HCEC 1CT (cell line): Measurements from ENCODE around the gene CDK15.

Experiments used
- DNase-seq: peaks from one replicate; pipeline ENCODE4 v3.0.0-alpha.2; 2017

Gene CDK15

GRCh38 chr2:201915446-201915845 lies 109.1 kb downstream of the CDK15 start:
- DNase-seq: no peak

- DNase-seq: no peak
Measured at GRCh38 chr2:201916565-201916964, 110.2 kb downstream of the CDK15 start.

GRCh38 chr2:201918616-201919307 lies 112.4 kb downstream of the CDK15 start:
- no peak for DNase-seq

- no peak for DNase-seq
Measured at GRCh38 chr2:201919308-201919634, 112.9 kb downstream of the CDK15 start.

- no peak for DNase-seq
Measured at GRCh38 chr2:201923436-201924328, 117.3 kb downstream of the CDK15 start.

- DNase-seq: no peak
Measured at GRCh38 chr2:201924453-201924852, 118.1 kb downstream of the CDK15 start.

GRCh38 chr2:201925056-201925455 lies 118.7 kb downstream of the CDK15 start:
- no peak for DNase-seq

- DNase-seq: no peak
Measured at GRCh38 chr2:201926067-201926466, 119.7 kb downstream of the CDK15 start.

GRCh38 chr2:201928363-201928762 lies 122.0 kb downstream of the CDK15 start:
- DNase-seq: no peak

- DNase-seq: no peak
Measured at GRCh38 chr2:201929281-201930026, 123.1 kb downstream of the CDK15 start.

GRCh38 chr2:201930043-201930442 lies 123.7 kb downstream of the CDK15 start:
- no peak for DNase-seq

- DNase-seq: no peak
Measured at GRCh38 chr2:201930831-201931230, 124.5 kb downstream of the CDK15 start.

- no peak for DNase-seq
Measured at GRCh38 chr2:201931475-201931874, 125.1 kb downstream of the CDK15 start.

- peak; percentile 25 for DNase-seq
Measured at GRCh38 chr2:201931951-201932350, 125.6 kb downstream of the CDK15 start.

GRCh38 chr2:201932511-201932910 lies 126.2 kb downstream of the CDK15 start:
- DNase-seq: no peak

- DNase-seq: no peak
Measured at GRCh38 chr2:201933792-201934237, 127.5 kb downstream of the CDK15 start.

GRCh38 chr2:201936817-201937216 lies 130.5 kb downstream of the CDK15 start:
- DNase-seq: no peak

GRCh38 chr2:201937343-201937742 lies 131.0 kb downstream of the CDK15 start:
- DNase-seq: no peak

- no peak for DNase-seq
Measured at GRCh38 chr2:201938156-201938775, 131.9 kb downstream of the CDK15 start.

- DNase-seq: no peak
Measured at GRCh38 chr2:201938781-201939180, 132.4 kb downstream of the CDK15 start.

- no peak for DNase-seq
Measured at GRCh38 chr2:201939453-201939941, 133.2 kb downstream of the CDK15 start.

- no peak for DNase-seq
Measured at GRCh38 chr2:201942531-201942930, 136.2 kb downstream of the CDK15 start.
